Measurements from ENCODE around the gene MRPL47. TPM values are rescaled to one million over a fixed set of nuclear protein-coding genes. Genes with fewer than 3 reads are reported as not detected.

Gene MRPL47
- total RNA-seq, 2 donors from 2014 or later, result 39.7 to 47.2 TPM

DNA sequence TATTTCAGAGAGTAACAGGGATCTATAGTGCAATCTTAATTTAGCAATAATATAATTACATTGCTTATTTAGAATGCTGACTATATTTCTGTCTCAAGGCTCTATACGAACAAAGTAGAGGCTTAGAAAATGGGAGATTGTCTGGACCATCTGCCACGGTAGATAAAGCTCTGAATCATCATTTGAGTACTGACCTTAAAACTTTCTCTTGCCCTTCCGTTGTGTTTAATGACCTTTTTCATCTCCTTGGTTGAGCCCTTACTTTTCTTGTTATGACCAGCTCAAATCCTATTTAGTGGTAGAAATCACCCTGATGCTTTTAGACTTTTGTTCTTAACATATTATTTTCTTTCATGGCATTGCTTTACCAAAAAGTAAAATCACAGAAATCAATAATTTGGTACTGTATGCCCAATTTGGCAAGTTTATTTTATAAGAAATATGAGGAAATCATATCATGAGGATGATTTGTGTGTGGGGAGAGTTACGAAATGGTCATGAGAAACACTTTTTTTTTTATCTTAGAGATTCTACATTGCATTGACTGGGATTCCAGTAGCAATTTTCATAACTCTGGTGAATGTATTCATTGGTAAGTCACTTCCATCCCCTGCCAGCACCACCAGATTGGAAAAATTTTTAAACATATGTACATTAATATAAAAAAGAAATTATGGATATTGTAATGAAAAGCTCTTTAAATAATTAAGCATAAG, 11.2 kb upstream of the MRPL47 start:
- Mint-ChIP-seq H3K4me3 (no peak overlapping the region), H3K36me3 (ENCODE audit: insufficient read depth in 2 of 2) (peaks cover 8 to 31% of the 10 kb centered on the region in 2 donors), H3K9me3 (no peaks in the 10 kb centered on the region), H3K27ac (no peak overlapping the region), H3K27me3 (ENCODE audit: low read depth) (no peaks in the 10 kb centered on the region), H3K4me1 (ENCODE audit: low read depth) (peaks cover 20% of the 10 kb centered on the region)
- DNase-seq (no peak), ATAC-seq (replicated peaks in 1 of 2) (no peak)

DNA sequence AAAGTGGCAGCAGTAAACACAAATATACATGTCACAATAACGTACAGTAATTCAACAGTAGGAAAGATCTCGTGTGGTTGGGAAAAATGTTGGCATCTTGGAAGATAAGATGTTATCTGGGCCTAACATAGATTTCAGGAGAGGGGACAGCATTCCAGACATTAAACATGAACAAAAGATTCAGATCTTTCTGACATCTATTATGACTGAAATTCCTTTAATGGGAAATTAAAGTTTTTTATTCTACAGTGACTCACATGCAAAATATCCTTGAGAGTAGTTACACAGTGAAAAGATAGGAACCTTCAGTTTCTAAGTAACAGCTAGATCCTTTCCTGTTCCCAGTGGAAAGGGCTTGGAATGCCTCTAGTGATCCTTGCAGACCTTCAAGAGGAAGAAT, 9.4 kb upstream of the MRPL47 start:
- Mint-ChIP-seq H3K27me3 (ENCODE audit: low read depth) (no peaks in the 10 kb centered on the region), H3K4me3 (no peak overlapping the region), H3K9me3 (no peaks in the 10 kb centered on the region), H3K4me1 (ENCODE audit: low read depth) (peaks cover 38% of the 10 kb centered on the region), H3K27ac (no peak overlapping the region), H3K36me3 (ENCODE audit: insufficient read depth in 2 of 2) (peaks cover 8 to 28% of the 10 kb centered on the region in 2 donors)
- ATAC-seq (replicated peaks in 1 of 2), result no peak
- DNase-seq, result no peak

DNA sequence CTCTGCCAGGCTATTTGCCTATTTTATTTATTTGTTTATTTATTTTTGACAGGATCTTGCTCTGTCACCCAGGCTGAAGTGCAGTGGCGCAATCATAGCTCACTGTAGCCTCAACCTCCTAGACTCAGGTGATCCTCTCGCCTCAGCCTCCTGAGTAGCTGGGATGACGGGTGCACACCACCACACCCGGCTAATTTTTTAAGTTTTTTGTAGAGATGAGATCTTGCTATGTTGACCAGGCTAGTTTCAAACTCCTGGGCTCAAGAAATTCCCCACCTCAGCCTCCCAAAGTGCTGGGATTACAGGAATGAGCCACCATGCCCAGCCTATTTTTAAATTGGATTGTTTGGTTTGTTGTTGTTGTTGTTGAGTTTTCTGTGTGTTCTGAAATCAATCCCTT, 5.6 kb upstream of the MRPL47 start:
- Mint-ChIP-seq H3K4me3 (peak overlapping the region; percentile 15 to 50), H3K9me3 (no peaks in the 10 kb centered on the region), H3K36me3 (ENCODE audit: insufficient read depth in 2 of 2) (peaks cover 9 to 19% of the 10 kb centered on the region in 2 donors), H3K4me1 (ENCODE audit: low read depth) (peaks cover 64% of the 10 kb centered on the region), H3K27ac (peak overlapping the region; percentile 94), H3K27me3 (ENCODE audit: low read depth) (no peaks in the 10 kb centered on the region)
- ATAC-seq (replicated peaks in 1 of 2) (no peak), DNase-seq (no peak)

DNA sequence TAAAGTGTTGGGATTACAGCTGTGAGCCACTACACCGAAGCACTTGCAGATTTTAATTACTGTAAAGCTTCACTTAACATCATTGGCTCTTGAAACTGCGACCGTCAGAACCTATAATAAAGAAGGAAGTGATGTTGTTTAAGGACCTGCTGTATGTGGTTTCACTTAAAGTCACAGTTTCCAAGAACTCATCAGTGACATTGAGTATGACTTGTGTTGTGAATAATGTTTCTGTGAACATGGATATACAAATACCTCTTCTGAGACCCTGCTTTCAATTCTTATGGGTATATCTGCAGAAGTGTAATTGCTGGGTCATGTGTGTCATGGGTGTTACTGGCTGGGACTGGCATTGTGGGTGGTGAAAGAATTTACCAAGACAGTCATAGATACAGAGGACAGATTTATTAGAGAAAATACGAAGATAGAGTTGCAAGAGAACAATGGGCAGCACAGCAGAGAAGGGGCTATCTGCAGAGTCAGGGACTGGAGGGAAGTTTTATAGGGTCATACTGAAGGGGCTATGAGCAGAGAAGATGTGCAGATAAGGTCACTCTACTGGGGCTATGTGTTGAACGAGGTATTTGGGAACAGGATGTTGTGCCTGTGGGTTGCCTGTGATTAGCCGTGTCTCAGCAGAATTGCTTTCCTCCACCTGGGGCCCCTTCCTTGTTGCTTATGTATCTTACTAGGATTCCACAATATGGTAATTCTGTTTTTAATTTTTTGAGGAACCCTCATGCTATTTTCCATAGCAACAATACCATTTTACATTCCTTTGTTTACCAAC, 4.7 kb upstream of the MRPL47 start:
- DNase-seq, result peak; percentile 32 to 40

DNA sequence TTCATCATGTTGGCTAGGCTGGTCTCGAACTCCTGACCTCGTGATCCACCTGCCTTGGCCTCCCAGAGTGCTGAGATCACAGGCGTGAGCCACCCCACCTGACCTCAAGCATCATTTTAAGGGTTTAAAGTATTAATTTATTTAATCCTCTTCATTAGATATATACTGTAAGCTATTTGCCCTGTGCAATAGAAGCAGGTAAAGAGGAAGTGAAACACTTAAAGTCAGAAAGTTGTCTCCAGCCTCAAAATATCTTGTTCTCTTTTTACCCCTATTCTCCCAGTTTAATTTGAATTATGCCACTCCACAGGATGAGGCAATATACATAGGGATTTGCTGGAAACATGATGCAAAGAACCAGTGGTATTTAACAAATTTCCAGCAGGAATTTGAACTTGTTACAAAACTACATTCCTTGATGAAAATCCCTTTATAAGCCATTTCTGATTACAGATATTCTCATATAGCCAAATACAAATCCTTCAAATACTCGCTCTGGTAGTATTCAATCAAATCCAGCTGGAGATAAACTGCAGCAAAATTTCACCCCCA, 2.2 kb upstream of the MRPL47 start:
- Mint-ChIP-seq H3K9me3 (no peaks in the 10 kb centered on the region), H3K4me1 (ENCODE audit: low read depth) (peaks cover 61% of the 10 kb centered on the region), H3K27ac (peak overlapping the region; percentile 94), H3K27me3 (ENCODE audit: low read depth) (no peaks in the 10 kb centered on the region), H3K4me3 (peak overlapping the region; percentile 29 to 37), H3K36me3 (ENCODE audit: insufficient read depth in 2 of 2) (peaks cover 12 to 19% of the 10 kb centered on the region in 2 donors)
- ATAC-seq (replicated peaks in 1 of 2) (no peak), DNase-seq (no peak)

More for the DNA sequence above, 4.7 kb upstream of the MRPL47 start:
- Mint-ChIP-seq H3K27me3 (ENCODE audit: low read depth) (no peaks in the 10 kb centered on the region), H3K4me1 (ENCODE audit: low read depth) (peaks cover 69% of the 10 kb centered on the region), H3K9me3 (no peaks in the 10 kb centered on the region), H3K4me3 (peak overlapping the region; percentile 81 to 89), H3K27ac (peak overlapping the region; percentile 94), H3K36me3 (ENCODE audit: insufficient read depth in 2 of 2) (peaks cover 12 to 23% of the 10 kb centered on the region in 2 donors)
- peak; percentile 79 to 83 for ATAC-seq (replicated peaks in 1 of 2)

DNA sequence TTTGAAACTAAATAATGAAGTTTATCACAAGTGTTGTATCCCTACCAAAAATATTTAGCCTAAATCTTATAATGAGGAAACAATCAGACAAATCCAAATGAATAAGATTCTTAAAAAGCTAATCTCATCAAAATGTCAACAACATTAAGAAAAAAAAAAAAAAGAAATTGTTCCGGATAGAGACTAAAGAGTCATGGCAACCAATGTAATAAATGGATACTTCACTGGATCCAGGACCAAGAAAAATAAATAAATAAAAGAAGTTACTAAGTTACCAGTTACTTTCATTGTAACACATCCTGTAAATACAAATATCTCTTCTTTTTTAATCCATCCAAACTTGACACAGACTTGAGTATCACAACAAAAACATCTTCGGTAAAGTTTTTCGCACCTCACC, 607 bp downstream of the MRPL47 start:
- H3K4me3 Mint-ChIP-seq, result peak overlapping the region; percentile 99
- peaks cover 9 to 19% of the 10 kb centered on the region in 2 donors for H3K36me3 Mint-ChIP-seq (ENCODE audit: insufficient read depth in 2 of 2)
- no peaks in the 10 kb centered on the region for H3K9me3 Mint-ChIP-seq
- DNase-seq (no peak), ATAC-seq (replicated peaks in 1 of 2) (no peak)
- peak overlapping the region; percentile 100 for H3K27ac Mint-ChIP-seq
- peaks cover 43% of the 10 kb centered on the region for H3K4me1 Mint-ChIP-seq (ENCODE audit: low read depth)
- H3K27me3 Mint-ChIP-seq (ENCODE audit: low read depth), result no peaks in the 10 kb centered on the region

DNA sequence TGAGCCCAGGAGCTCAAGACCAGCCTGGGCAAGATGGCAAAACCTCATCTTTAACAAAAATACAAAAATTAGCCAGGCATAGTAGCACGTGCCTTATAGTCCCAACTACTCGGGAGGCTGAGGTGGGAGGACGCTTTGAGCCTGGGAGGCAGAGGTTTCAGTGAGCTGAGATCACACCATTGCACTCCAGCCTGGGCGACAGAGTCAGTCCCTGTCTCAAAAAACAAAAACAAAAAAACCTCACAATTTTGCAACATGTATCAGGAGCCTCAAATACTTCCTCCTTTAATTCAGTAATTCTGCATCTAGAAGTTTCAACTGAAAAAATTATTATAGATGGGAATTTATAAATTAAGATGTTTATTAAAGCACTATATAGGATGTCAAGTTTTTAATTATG, 1.1 kb downstream of the MRPL47 start:
- H3K27me3 Mint-ChIP-seq (ENCODE audit: low read depth), result no peaks in the 10 kb centered on the region
- no peak for ATAC-seq (replicated peaks in 1 of 2)
- peaks cover 9 to 19% of the 10 kb centered on the region in 2 donors for H3K36me3 Mint-ChIP-seq (ENCODE audit: insufficient read depth in 2 of 2)
- DNase-seq, result no peak
- peak overlapping the region; percentile 100 for H3K27ac Mint-ChIP-seq
- no peaks in the 10 kb centered on the region for H3K9me3 Mint-ChIP-seq
- peak overlapping the region; percentile 99 for H3K4me3 Mint-ChIP-seq
- H3K4me1 Mint-ChIP-seq (ENCODE audit: low read depth), result peaks cover 38% of the 10 kb centered on the region

DNA sequence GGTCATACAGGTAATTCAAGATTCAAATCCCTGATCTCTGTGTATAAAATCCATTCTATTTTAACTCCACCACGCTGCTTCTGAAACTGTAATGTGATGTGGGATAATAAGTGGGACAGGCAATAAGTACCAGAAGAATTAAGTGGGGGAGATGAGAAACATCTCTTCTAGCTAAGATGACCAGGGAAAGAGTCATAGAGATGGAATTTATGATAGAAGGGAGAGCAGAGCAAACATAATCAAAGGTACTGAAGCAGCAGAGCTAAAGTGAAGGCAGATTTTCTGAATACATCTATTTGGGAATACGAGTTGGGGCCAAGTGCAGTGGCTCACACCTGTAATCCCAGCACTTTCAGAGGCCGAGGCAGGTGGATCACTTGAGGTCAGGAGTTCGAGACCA, 4.9 kb downstream of the MRPL47 start:
- Mint-ChIP-seq H3K27ac (no peak overlapping the region), H3K9me3 (no peaks in the 10 kb centered on the region), H3K36me3 (ENCODE audit: insufficient read depth in 2 of 2) (peaks cover 4 to 17% of the 10 kb centered on the region in 2 donors), H3K4me3 (no peak overlapping the region), H3K4me1 (ENCODE audit: low read depth) (peaks cover 11% of the 10 kb centered on the region), H3K27me3 (ENCODE audit: low read depth) (no peaks in the 10 kb centered on the region)
- DNase-seq (no peak), ATAC-seq (replicated peaks in 1 of 2) (no peak)

DNA sequence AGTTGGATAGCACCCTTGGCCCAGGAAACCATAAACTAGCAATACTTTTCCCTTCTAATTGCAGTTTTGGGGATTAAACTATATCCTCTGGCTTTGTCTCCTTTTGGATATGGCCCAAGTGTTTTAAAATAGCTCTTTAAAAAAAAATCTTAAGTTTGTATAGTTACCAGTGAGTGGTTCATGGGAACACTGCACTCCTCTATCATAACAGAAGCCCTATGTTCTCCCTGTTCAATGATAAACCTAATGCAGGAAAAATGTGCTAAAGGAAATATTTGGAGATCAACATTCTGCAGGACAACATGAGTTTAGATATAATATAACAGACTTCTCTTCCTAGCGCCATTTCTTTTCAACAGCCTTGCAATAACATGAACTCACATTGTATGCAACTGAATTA, 13.1 kb downstream of the MRPL47 start:
- Mint-ChIP-seq H3K4me1 (ENCODE audit: low read depth) (peaks cover 8% of the 10 kb centered on the region), H3K9me3 (no peaks in the 10 kb centered on the region), H3K27me3 (ENCODE audit: low read depth) (no peaks in the 10 kb centered on the region), H3K27ac (peak overlapping the region; percentile 1), H3K36me3 (ENCODE audit: insufficient read depth in 2 of 2) (peaks cover 6 to 34% of the 10 kb centered on the region in 2 donors), H3K4me3 (no peak overlapping the region)
- ATAC-seq (replicated peaks in 1 of 2) (no peak), DNase-seq (no peak)

DNA sequence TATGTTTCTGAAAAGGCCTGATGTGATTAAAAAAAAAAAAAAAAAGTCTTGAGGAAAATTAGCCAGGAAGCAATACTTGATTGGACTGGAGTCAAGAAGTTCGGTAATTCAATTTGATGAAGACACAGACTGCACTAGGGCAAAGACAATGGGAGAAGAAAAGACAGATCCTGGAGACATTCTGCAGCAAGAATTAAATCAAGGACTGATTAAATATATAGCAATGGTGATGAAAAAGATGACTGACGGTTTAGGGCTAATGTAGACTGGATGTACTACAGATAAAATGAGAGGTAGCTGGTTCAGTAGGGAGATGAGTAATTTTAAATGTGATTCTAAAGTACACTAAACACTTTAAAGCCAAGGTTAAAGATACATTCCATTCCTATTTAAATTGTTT, 13.8 kb downstream of the MRPL47 start:
- ATAC-seq (replicated peaks in 1 of 2) (no peak), DNase-seq (no peak)
- Mint-ChIP-seq H3K36me3 (ENCODE audit: insufficient read depth in 2 of 2) (peaks cover 6 to 36% of the 10 kb centered on the region in 2 donors), H3K4me3 (no peak overlapping the region), H3K27ac (peak overlapping the region; percentile 83), H3K9me3 (no peaks in the 10 kb centered on the region), H3K4me1 (ENCODE audit: low read depth) (peaks cover 8% of the 10 kb centered on the region), H3K27me3 (ENCODE audit: low read depth) (no peaks in the 10 kb centered on the region)

DNA sequence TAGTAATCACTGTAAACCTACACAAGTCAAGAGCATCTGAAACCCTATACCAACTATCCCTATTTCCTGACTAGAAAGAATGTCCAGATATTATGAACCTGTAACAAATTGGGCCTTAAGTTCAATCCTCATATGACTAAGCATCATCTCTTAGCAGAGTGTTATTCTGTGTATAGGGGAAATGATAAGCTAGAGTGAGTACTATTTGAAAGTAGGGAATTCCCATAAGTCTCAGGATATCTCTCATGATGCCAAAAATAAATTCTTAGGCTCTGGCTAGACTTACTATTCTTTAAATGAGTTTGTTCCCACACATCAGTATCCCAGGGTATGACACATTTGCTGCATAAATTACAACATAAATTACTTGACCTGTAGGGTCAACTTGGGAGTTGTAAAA, 15.3 kb downstream of the MRPL47 start:
- H3K27me3 Mint-ChIP-seq (ENCODE audit: low read depth), result no peaks in the 10 kb centered on the region
- peak overlapping the region; percentile 91 for H3K27ac Mint-ChIP-seq
- peaks cover 6 to 37% of the 10 kb centered on the region in 2 donors for H3K36me3 Mint-ChIP-seq (ENCODE audit: insufficient read depth in 2 of 2)
- ATAC-seq (replicated peaks in 1 of 2) (peak in 1 of 2 donors; percentile 77), DNase-seq (no peak)
- peaks cover 8% of the 10 kb centered on the region for H3K4me1 Mint-ChIP-seq (ENCODE audit: low read depth)
- H3K9me3 Mint-ChIP-seq, result no peaks in the 10 kb centered on the region
- H3K4me3 Mint-ChIP-seq, result no peak overlapping the region

DNA sequence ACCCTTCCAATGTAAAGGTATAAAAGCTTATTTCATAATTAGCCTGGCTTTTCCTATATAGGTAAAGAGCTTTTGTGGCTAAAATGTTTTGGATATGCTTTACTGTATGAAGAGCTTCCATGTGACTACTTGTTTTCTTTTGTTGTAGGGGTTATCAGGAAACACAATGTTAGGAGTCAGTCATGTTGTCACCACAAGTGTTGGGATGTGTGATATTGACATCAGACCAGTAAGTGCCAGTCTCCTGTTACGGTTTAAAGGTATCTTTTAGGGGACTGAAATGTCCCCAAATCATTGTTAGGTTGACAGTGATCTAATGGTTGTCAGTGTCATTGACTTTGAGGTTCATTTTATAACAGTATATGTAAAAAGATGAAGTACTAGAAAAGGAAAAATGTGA, 23.4 kb downstream of the MRPL47 start:
- DNase-seq (no peak), ATAC-seq (replicated peaks in 1 of 2) (no peak)
- no peak overlapping the region for H3K4me3 Mint-ChIP-seq
- H3K27me3 Mint-ChIP-seq (ENCODE audit: low read depth), result no peaks in the 10 kb centered on the region
- peaks cover 4 to 31% of the 10 kb centered on the region in 2 donors for H3K36me3 Mint-ChIP-seq (ENCODE audit: insufficient read depth in 2 of 2)
- H3K27ac Mint-ChIP-seq, result peak overlapping the region; percentile 2
- no peaks in the 10 kb centered on the region for H3K4me1 Mint-ChIP-seq (ENCODE audit: low read depth)
- no peaks in the 10 kb centered on the region for H3K9me3 Mint-ChIP-seq

DNA sequence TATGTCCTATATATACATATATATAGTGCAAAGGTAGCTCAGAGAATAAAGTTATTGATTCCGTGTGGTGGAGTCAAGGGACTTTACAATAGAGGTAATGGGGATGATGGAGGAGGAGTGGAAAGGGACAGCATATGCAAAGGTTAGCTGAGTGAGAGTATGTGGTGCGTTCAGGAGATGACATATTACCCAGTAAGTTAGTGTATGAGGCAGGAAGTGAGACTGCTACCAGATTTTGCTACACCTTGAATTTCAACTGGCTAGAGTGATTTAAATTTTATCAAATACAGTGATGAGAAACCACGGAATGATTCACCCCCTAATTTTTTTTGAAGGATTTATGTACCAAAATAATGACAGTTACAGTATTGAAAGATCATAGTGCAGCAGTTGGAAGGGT, 38.9 kb downstream of the MRPL47 start:
- H3K9me3 Mint-ChIP-seq, result no peaks in the 10 kb centered on the region
- DNase-seq (no peak), ATAC-seq (replicated peaks in 1 of 2) (no peak)
- H3K36me3 Mint-ChIP-seq (ENCODE audit: insufficient read depth in 2 of 2), result peaks cover 1 to 4% of the 10 kb centered on the region in 2 donors
- H3K4me1 Mint-ChIP-seq (ENCODE audit: low read depth), result peaks cover 50% of the 10 kb centered on the region
- peaks cover 5% of the 10 kb centered on the region for H3K27me3 Mint-ChIP-seq (ENCODE audit: low read depth)
- H3K27ac Mint-ChIP-seq, result peak overlapping the region; percentile 89
- H3K4me3 Mint-ChIP-seq, result peak overlapping the region in 1 of 2 donors; percentile 42

Data from activated T-cell treated with anti-CD3 and anti-CD28 coated beads, Interleukin-2, amount 50 U/mL, for 72 hours (primary cell).